ENCODE data around the gene C1orf167. TPM values are rescaled to one million over a fixed set of nuclear protein-coding genes. Genes with fewer than 3 reads are reported as not detected.

C1orf167 gene
- total and polyA plus RNA-seq, 8 donors: 0.24 to 14.4 (median 0.64) TPM; not detected in 3

DNA sequence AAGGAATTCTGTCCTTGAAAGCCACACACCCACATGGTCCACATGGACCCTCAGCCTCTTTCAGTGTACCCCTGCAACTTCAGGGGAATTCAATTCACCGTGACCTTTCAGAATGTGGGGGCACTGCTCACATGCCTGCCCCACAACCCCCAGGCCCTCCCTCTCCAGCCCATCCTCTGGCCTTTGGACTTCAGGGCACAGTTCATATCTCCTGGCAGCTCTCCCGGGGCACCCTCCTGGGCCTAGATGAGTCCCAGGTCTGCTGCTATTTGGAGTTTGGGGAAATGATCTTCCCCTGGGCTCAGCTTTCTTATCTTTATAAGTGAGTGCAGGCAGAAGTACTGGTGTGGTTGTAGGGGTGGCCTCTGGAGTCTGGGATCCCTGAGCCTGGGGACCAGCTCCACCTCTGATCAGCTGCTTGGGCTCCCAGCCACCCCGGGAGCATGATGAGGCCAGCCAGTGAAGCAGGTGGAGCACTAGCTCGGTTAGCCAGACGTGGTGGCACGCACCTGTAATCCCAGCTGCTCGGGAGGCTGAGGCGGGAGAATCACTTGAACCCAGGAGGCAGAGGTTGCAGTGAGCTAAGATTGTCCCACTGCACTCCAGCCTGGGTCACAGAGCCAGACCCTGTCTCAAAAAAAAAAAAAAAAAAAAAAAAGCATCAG, 15.8 kb downstream of the C1orf167 start:
- TF ChIP-seq, protein P1, sequence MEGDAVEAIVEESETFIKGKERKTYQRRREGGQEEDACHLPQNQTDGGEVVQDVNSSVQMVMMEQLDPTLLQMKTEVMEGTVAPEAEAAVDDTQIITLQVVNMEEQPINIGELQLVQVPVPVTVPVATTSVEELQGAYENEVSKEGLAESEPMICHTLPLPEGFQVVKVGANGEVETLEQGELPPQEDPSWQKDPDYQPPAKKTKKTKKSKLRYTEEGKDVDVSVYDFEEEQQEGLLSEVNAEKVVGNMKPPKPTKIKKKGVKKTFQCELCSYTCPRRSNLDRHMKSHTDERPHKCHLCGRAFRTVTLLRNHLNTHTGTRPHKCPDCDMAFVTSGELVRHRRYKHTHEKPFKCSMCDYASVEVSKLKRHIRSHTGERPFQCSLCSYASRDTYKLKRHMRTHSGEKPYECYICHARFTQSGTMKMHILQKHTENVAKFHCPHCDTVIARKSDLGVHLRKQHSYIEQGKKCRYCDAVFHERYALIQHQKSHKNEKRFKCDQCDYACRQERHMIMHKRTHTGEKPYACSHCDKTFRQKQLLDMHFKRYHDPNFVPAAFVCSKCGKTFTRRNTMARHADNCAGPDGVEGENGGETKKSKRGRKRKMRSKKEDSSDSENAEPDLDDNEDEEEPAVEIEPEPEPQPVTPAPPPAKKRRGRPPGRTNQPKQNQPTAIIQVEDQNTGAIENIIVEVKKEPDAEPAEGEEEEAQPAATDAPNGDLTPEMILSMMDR (IDR thresholded peaks at IDR 0.05): no peak
- H3K27me3 ChIP-seq: no peaks in the 10 kb centered on the region
- H3K4me3 ChIP-seq: no peak overlapping the region
- H3K4me1 ChIP-seq: no peaks in the 10 kb centered on the region
- H3K9me3 ChIP-seq: no peaks in the 10 kb centered on the region
- ATAC-seq: no peak
- intact Hi-C loops (cut with DNase I): no loop called here
- DNase-seq: peak in 1 of 4 donors; percentile 50
- no peaks in the 10 kb centered on the region for H3K36me3 ChIP-seq
- no peak overlapping the region for H3K27ac ChIP-seq

DNA sequence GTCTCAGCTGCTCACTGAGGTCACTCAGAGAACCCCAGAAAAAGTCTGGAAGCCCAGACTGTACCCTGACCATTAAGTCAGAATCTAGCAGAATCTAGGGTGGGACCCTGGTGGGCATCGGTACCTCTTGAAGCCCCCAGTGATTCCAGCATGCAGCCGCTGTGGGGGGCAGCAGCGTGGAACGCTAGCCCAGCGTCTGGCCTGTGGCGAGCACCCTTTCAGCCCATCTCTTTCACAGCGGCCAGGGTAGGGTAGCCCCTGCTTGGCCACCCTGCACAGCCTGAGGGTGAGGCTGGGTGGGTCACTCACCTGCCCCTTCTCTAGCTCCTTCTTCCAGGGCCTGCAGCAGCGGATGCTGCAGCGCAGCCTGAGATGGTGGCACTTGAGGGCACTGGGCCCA, 16.3 kb downstream of the C1orf167 start:
- intact Hi-C loops (cut with DNase I): no loop called here
- H3K9me3 ChIP-seq: no peaks in the 10 kb centered on the region
- peak in 1 of 4 donors; percentile 54 for DNase-seq
- H3K27me3 ChIP-seq: no peaks in the 10 kb centered on the region
- no peak overlapping the region for H3K27ac ChIP-seq
- no peaks in the 10 kb centered on the region for H3K4me1 ChIP-seq
- TF ChIP-seq, protein P1 (IDR thresholded peaks at IDR 0.05): no peak
- H3K4me3 ChIP-seq: no peak overlapping the region
- ATAC-seq: no peak
- H3K36me3 ChIP-seq: no peaks in the 10 kb centered on the region

DNA sequence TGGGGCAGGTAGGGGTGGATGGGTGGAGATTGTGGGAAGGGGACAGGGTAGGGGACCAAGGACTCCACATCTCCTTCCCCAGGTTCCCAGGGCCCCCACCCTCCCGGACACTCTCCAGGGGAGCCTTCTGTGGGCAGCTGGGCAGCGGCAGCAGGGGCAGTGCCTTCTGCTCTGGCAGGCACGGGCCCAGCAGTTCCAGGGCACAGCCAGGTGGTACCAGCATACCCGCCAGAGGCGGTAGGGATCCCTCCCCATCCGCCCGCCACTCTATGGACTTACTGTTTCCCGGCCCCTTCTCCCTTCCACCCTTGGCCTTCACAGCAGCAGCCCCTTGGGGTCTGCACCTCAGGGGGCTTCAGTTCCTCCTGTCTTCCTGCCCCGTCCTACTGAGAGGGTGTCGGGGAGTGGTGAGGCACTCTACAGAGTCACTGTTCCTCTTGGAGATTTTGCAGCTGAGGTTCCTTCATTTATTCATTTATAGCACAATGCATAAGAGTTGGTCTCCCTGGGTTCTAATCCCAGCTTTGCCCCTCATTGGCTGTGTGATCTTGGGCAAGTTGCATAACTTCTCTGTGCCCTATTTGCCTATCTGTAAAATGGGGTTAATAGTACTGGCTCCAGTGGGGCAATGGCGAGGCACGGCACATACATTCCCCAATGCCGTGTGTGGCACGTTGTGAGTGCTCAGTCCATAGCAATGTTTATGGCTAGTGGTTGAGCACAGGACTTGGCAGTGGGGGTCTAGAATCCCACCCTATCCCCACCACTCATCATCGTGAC, 17.0 kb downstream of the C1orf167 start:
- Histone ChIP-seq H3K9me3 (no peaks in the 10 kb centered on the region), H3K4me3 (no peak overlapping the region), H3K36me3 (no peaks in the 10 kb centered on the region), H3K27ac (no peak overlapping the region), H3K27me3 (no peaks in the 10 kb centered on the region), H3K4me1 (no peaks in the 10 kb centered on the region)
- ATAC-seq (no peak), DNase-seq (peak in 1 of 4 donors; percentile 52)
- intact Hi-C loops (cut with DNase I): no loop called here
- TF ChIP-seq, protein P1 (IDR thresholded peaks at IDR 0.05): no peak

DNA sequence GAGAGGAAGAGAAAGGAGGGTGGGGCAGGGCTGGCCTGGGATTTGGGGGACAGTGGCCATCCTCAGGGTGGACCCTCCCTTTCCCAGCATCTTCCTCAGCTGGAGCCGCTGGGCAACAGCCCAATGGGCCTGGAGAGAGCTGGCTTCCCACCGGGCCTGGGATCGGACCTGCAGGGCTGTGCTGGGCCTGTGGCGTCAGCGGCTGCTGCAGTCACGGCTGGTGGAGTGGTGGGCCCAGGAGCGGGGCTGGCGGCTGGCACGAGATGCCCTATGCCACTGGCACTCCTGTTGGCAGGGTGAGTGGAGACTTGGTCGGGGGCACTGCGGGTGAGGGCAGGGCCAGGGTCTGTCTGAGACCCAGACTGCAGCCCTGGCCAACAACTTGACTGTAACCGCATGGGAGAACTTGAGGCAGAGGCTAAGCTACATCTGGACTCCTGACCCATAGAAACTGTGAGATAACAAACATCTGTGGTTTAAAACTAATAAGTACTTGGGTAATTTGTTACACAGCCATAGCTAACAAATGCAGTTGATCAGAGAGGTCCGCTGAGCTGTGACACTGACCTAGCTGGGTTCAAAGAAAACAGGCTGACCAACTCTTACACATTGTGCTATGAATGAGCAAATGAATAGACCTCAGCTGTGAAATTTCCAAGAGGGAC, 17.9 kb downstream of the C1orf167 start:
- H3K4me3 ChIP-seq: no peak overlapping the region
- intact Hi-C loops (cut with DNase I): no loop called here
- H3K27me3 ChIP-seq: no peaks in the 10 kb centered on the region
- TF ChIP-seq, protein P1 (IDR thresholded peaks at IDR 0.05): no peak
- H3K27ac ChIP-seq: no peak overlapping the region
- H3K4me1 ChIP-seq: peaks cover 1 to 3% of the 10 kb centered on the region in 2 donors
- DNase-seq (peak in 1 of 4 donors; percentile 74), ATAC-seq (no peak)
- H3K9me3 ChIP-seq: no peaks in the 10 kb centered on the region
- H3K36me3 ChIP-seq: no peaks in the 10 kb centered on the region
